GM06990 (cell line): ENCODE data around the gene SFXN4.
A peak's percentile ranks its signal among the peaks of the same experiment; 100 is the strongest.

Source experiments
- DNase-seq: peaks from one replicate; pipeline ENCODE4 v3.0.0-alpha.2; 2011; ENCODE audit not compliant: insufficient read length; ENCODE audit errors: extremely low read depth
- H3K27me3 ChIP-seq: replicated peaks from 2 replicates; pipeline ENCODE4 v1.6.0; 2011; ENCODE audit warnings: low read length; ENCODE audit not compliant: control insufficient read depth, insufficient read depth
- H3K36me3 ChIP-seq: 2 replicates; pipeline ENCODE4 v1.5.1; 2011; ENCODE audit warnings: low read length; ENCODE audit not compliant: control insufficient read depth, insufficient read depth
- H3K4me3 ChIP-seq: replicated peaks from 2 replicates; pipeline ENCODE4 v1.5.1; 2011; ENCODE audit warnings: low read depth, mild to moderate bottlenecking, control low read depth, low read length
- CTCF ChIP-seq: IDR thresholded peaks from 2 replicates; pipeline ENCODE4 v1.5.1; 2011; ENCODE audit warnings: low read length, control low read depth, mild to moderate bottlenecking, inconsistent platforms; ENCODE audit not compliant: insufficient read depth, poor library complexity, severe bottlenecking

The SFXN4 gene

GRCh38 chr10:119209035-119209735 lies 43.7 kb upstream of the SFXN4 start:
- peak; percentile 94 for TF ChIP-seq CTCF
- peak overlapping the region; percentile 81 for H3K4me3 ChIP-seq
- H3K27me3 ChIP-seq = no peaks in the 10 kb centered on the region
- peak; percentile 25 for DNase-seq
- H3K36me3 ChIP-seq = no peaks in the 10 kb centered on the region; the same call in 1 of the 2 replicates

GRCh38 chr10:119208553-119208940 lies 43.0 kb upstream of the SFXN4 start:
- H3K4me3 ChIP-seq = peak overlapping the region; percentile 81
- no peaks in the 10 kb centered on the region; the same call in 1 of the 2 replicates for H3K36me3 ChIP-seq
- no peak for DNase-seq
- no peak for TF ChIP-seq CTCF
- no peaks in the 10 kb centered on the region for H3K27me3 ChIP-seq

- peak; percentile 74 for DNase-seq
- Histone ChIP-seq H3K4me3 (peak overlapping the region; percentile 81), H3K27me3 (no peaks in the 10 kb centered on the region), H3K36me3 (no peaks in the 10 kb centered on the region; the same call in 1 of the 2 replicates)
- TF ChIP-seq CTCF = no peak
Measured at GRCh38 chr10:119207713-119208552, 42.4 kb upstream of the SFXN4 start.

GRCh38 chr10:119207366-119207666 lies 41.8 kb upstream of the SFXN4 start, which contains the start of gene GRK5:
TSS of gene GRK5 (plus strand) at chr10:119207571. CDS start at chr10:119207918, 347 bp downstream.
- no peak for TF ChIP-seq CTCF
- DNase-seq = peak; percentile 99
- no peaks in the 10 kb centered on the region for H3K27me3 ChIP-seq
- H3K4me3 ChIP-seq = peak within 1 kb of the TSS; percentile 81
- H3K36me3 ChIP-seq = no peaks in the 10 kb centered on the region; the same call in 1 of the 2 replicates

GRCh38 chr10:119206603-119207365 lies 41.3 kb upstream of the SFXN4 start:
- no peaks in the 10 kb centered on the region for H3K27me3 ChIP-seq
- H3K36me3 ChIP-seq = no peaks in the 10 kb centered on the region; the same call in 1 of the 2 replicates
- peak; percentile 87 for DNase-seq
- TF ChIP-seq CTCF = no peak
- H3K4me3 ChIP-seq = peak overlapping the region; percentile 81
